ENCODE data around the gene VDR.
"Not testable (repeated sequence)": the region's sequence is repeated elsewhere in the genome, so short reads cannot be mapped to it uniquely, and the experiment has no call there.

Gene VDR

GRCh38 chr12:47812797-47813510 lies 91.8 kb downstream of the VDR start:
- Histone ChIP-seq H3K4me3 (ENCODE audit: low read length) (peak overlapping the region; percentile 76), H3K79me2 (ENCODE audit: low read length) (peaks cover 94% of the 10 kb centered on the region), H3K27me3 (ENCODE audit: low read depth, low read length) (no peaks in the 10 kb centered on the region), H3K4me2 (ENCODE audit: low read length) (peak overlapping the region; percentile 95), H3K9ac (ENCODE audit: low read length) (peak overlapping the region; percentile 92), H2AFZ (ENCODE audit: low read depth, low read length) (no peak overlapping the region), H3K9me3 (ENCODE audit: insufficient read depth, low read length) (no peaks in the 10 kb centered on the region), H3K27ac (ENCODE audit: low read length) (peak overlapping the region; percentile 97), H3K4me1 (ENCODE audit: low read length) (peaks cover 95% of the 10 kb centered on the region), H4K20me1 (ENCODE audit: insufficient read depth, low read length) (no peaks in the 10 kb centered on the region), H3K36me3 (replicated peaks; ENCODE audit: low read depth, low read length) (peaks cover 8% of the 10 kb centered on the region)
- TF ChIP-seq CTCF (IDR thresholded peaks at IDR 0.05; ENCODE audit: low read depth, low read length) (peak; percentile 9; the same call in 1 of the 2 replicates), EZH2phosphoT487 (IDR thresholded peaks at IDR 0.05; ENCODE audit: low read depth) (no peak)

- Histone ChIP-seq H3K9ac (ENCODE audit: low read length) (peak overlapping the region; percentile 91), H3K79me2 (ENCODE audit: low read length) (peaks cover 94% of the 10 kb centered on the region), H3K4me3 (ENCODE audit: low read length) (peak overlapping the region; percentile 76), H3K27ac (ENCODE audit: low read length) (peak overlapping the region; percentile 97), H3K27me3 (ENCODE audit: low read depth, low read length) (no peaks in the 10 kb centered on the region), H3K4me2 (ENCODE audit: low read length) (peak overlapping the region; percentile 95), H4K20me1 (ENCODE audit: insufficient read depth, low read length) (no peaks in the 10 kb centered on the region), H3K9me3 (ENCODE audit: insufficient read depth, low read length) (no peaks in the 10 kb centered on the region), H3K4me1 (ENCODE audit: low read length) (peaks cover 95% of the 10 kb centered on the region), H3K36me3 (replicated peaks; ENCODE audit: low read depth, low read length) (peaks cover 8% of the 10 kb centered on the region), H2AFZ (ENCODE audit: low read depth, low read length) (no peak overlapping the region)
- no peak for TF ChIP-seq EZH2phosphoT487 (IDR thresholded peaks at IDR 0.05; ENCODE audit: low read depth)
- TF ChIP-seq CTCF (IDR thresholded peaks at IDR 0.05; ENCODE audit: low read depth, low read length): no peak
These were observed 93.0 kb downstream of the VDR start for GRCh38 chr12:47811581-47812484.

GRCh38 chr12:47811072-47811396 lies 93.8 kb downstream of the VDR start:
- H3K4me2 ChIP-seq (ENCODE audit: low read length): peak overlapping the region; percentile 95
- peaks cover 8% of the 10 kb centered on the region for H3K36me3 ChIP-seq (replicated peaks; ENCODE audit: low read depth, low read length)
- peaks cover 95% of the 10 kb centered on the region for H3K4me1 ChIP-seq (ENCODE audit: low read length)
- peak overlapping the region; percentile 97 for H3K27ac ChIP-seq (ENCODE audit: low read length)
- no peaks in the 10 kb centered on the region for H3K9me3 ChIP-seq (ENCODE audit: insufficient read depth, low read length)
- peaks cover 94% of the 10 kb centered on the region for H3K79me2 ChIP-seq (ENCODE audit: low read length)
- H3K9ac ChIP-seq (ENCODE audit: low read length): peak overlapping the region; percentile 91
- H3K4me3 ChIP-seq (ENCODE audit: low read length): peak overlapping the region; percentile 76
- TF ChIP-seq EZH2phosphoT487 (IDR thresholded peaks at IDR 0.05; ENCODE audit: low read depth) (no peak), CTCF (IDR thresholded peaks at IDR 0.05; ENCODE audit: low read depth, low read length) (no peak)
- no peak overlapping the region for H2AFZ ChIP-seq (ENCODE audit: low read depth, low read length)
- H4K20me1 ChIP-seq (ENCODE audit: insufficient read depth, low read length): no peaks in the 10 kb centered on the region
- H3K27me3 ChIP-seq (ENCODE audit: low read depth, low read length): no peaks in the 10 kb centered on the region

GRCh38 chr12:47809518-47809917 lies 95.3 kb downstream of the VDR start:
- Histone ChIP-seq H3K79me2 (ENCODE audit: low read length) (peaks cover 86% of the 10 kb centered on the region), H3K4me2 (ENCODE audit: low read length) (peak overlapping the region; percentile 95), H3K9ac (ENCODE audit: low read length) (peak overlapping the region; percentile 91), H3K4me1 (ENCODE audit: low read length) (peaks cover 88% of the 10 kb centered on the region), H3K27ac (ENCODE audit: low read length) (peak overlapping the region; percentile 97)
- not testable (repeated sequence) for H3K36me3 ChIP-seq (replicated peaks; ENCODE audit: low read depth, low read length); H3K9me3 ChIP-seq (ENCODE audit: insufficient read depth, low read length); H4K20me1 ChIP-seq (ENCODE audit: insufficient read depth, low read length); H3K27me3 ChIP-seq (ENCODE audit: low read depth, low read length); H3K4me3 ChIP-seq (ENCODE audit: low read length); H2AFZ ChIP-seq (ENCODE audit: low read depth, low read length)
